Kidney (tissue), 14 donors: ENCODE measurements around the gene PPM1D. TPM values are rescaled to one million over a fixed set of nuclear protein-coding genes. Genes with fewer than 3 reads are reported as not detected.

Source experiments
- DNase-seq, 5 donors: peaks; one replicate each; pipeline ENCODE4 v3.0.0-alpha.2; 2013 to 2020
- FAIRE-seq: peaks from 2 replicates; lab custom pipeline; 2012; peaks lifted over from hg19 to GRCh38; lab: Jason Lieb, UNC
- H3K27ac ChIP-seq, 2 donors: one replicate each; pipeline ENCODE4 v1.7.0; 2013; ENCODE audit warnings: low read depth in 2 of 2, low read length in 2 of 2, inconsistent platforms in 1 of 2
- H3K27me3 ChIP-seq: one replicate; pipeline ENCODE4 v1.7.1; 2013; ENCODE audit warnings: low read length, inconsistent platforms; ENCODE audit not compliant: control insufficient read depth, insufficient read depth
- H3K36me3 ChIP-seq, 3 donors: one replicate each; pipeline versions ENCODE4 v1.7.0 to v1.7.1; 2013; ENCODE audit warnings: low read length in 3 of 3, control low read depth in 1 of 3, inconsistent platforms in 1 of 3; ENCODE audit not compliant: insufficient read depth in 3 of 3, control insufficient read depth in 2 of 3
- H3K4me1 ChIP-seq, 3 donors: one replicate each; pipeline versions ENCODE4 v1.7.0 to v1.7.1; 2013; ENCODE audit warnings: low read length in 3 of 3, inconsistent platforms in 1 of 3, low read depth in 1 of 3; ENCODE audit not compliant: control insufficient read depth in 2 of 3, insufficient read depth in 2 of 3
- H3K4me3 ChIP-seq, 3 donors: one replicate each; pipeline versions ENCODE4 v1.7.0 to v1.8.1; 2013; ENCODE audit warnings: low read length in 3 of 3, control low read depth in 1 of 3, inconsistent platforms in 1 of 3
- H3K9ac ChIP-seq, 3 donors: one replicate each; pipeline versions ENCODE4 v1.7.0 to v1.7.1; 2013; ENCODE audit warnings: low read length in 3 of 3, control low read depth in 1 of 3, inconsistent platforms in 1 of 3
- H3K9me3 ChIP-seq, 3 donors: one replicate each; pipeline versions ENCODE4 v1.7.0 to v1.7.1; 2013; ENCODE audit warnings: low read length in 3 of 3, control low read depth in 1 of 3, inconsistent platforms in 1 of 3; ENCODE audit not compliant: control insufficient read depth in 2 of 3, insufficient read depth in 1 of 3
- intact Hi-C: fragments of 100-400 bp; cut with DNase I; formaldehyde crosslinking; loops from one replicate; pipeline ENCODE4 v1.11.1; 2022
- polyA plus RNA-seq: library from polyadenylated mRNA; stranded (reverse); fragments of 350-450 nt; fragmentation: Illumina TruSeq; extraction: RNeasy Lipid Tissue Mini Kit (QIAGEN cat#74804); gene quantifications from one replicate; pipeline ENCODE4 v1.2.3, GENCODE V29; 2014; ENCODE audit warnings: low read depth, low replicate concordance; ENCODE audit not compliant: insufficient read depth
- total RNA-seq: library from RNA; stranded (reverse); fragmentation: NEBNext Ultra II Directional; extraction: Animal tissue kit (Norgen Biotek cat#: 25700); gene quantifications from one replicate; pipeline ENCODE4 v1.2.1, GENCODE V29; 2021
- TF ChIP-seq, protein P1 (sequence below): IDR thresholded peaks from 3 replicates; pipeline ENCODE4 v1.5.1; 2012; ENCODE audit warnings: mild to moderate bottlenecking, moderate library complexity, borderline replicate concordance; ENCODE audit not compliant: insufficient read depth; ENCODE audit errors: extremely low read depth
- donor health status: control.
- donor health status: control.
- donor health status: control.
- donor health status: control.
- donor health status: control.
- donor health status: DM: yes; HTN: yes; CAD: no.
- donor health status: Normal renal cell carcinoma (clear cell type).

The PPM1D gene
- total and polyA plus RNA-seq, 2 donors from 2014 or later, result 4.5 to 16.6 TPM

- TF ChIP-seq, protein P1, sequence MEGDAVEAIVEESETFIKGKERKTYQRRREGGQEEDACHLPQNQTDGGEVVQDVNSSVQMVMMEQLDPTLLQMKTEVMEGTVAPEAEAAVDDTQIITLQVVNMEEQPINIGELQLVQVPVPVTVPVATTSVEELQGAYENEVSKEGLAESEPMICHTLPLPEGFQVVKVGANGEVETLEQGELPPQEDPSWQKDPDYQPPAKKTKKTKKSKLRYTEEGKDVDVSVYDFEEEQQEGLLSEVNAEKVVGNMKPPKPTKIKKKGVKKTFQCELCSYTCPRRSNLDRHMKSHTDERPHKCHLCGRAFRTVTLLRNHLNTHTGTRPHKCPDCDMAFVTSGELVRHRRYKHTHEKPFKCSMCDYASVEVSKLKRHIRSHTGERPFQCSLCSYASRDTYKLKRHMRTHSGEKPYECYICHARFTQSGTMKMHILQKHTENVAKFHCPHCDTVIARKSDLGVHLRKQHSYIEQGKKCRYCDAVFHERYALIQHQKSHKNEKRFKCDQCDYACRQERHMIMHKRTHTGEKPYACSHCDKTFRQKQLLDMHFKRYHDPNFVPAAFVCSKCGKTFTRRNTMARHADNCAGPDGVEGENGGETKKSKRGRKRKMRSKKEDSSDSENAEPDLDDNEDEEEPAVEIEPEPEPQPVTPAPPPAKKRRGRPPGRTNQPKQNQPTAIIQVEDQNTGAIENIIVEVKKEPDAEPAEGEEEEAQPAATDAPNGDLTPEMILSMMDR, result no peak
- Histone ChIP-seq H3K36me3 (no peaks in the 10 kb centered on the region), H3K9me3 (no peaks in the 10 kb centered on the region), H3K9ac (no peak overlapping the region), H3K27me3 (no peaks in the 10 kb centered on the region), H3K4me1 (no peaks in the 10 kb centered on the region), H3K4me3 (no peak overlapping the region), H3K27ac (no peak overlapping the region)
- DNase-seq (no peak), FAIRE-seq (no peak)
- intact Hi-C loops, result no loop called here
Observed at GRCh38 chr17:60597297-60597696, 2.7 kb upstream of the PPM1D start.

- Histone ChIP-seq H3K9me3 (no peaks in the 10 kb centered on the region), H3K27me3 (no peaks in the 10 kb centered on the region), H3K4me3 (no peak overlapping the region), H3K9ac (no peak overlapping the region), H3K4me1 (no peaks in the 10 kb centered on the region), H3K27ac (no peak overlapping the region), H3K36me3 (no peaks in the 10 kb centered on the region)
- FAIRE-seq (no peak), DNase-seq (no peak)
- intact Hi-C loops, result no loop called here
- TF ChIP-seq, protein P1, result no peak
Observed at GRCh38 chr17:60598001-60598736, 1.8 kb upstream of the PPM1D start.

DNA sequence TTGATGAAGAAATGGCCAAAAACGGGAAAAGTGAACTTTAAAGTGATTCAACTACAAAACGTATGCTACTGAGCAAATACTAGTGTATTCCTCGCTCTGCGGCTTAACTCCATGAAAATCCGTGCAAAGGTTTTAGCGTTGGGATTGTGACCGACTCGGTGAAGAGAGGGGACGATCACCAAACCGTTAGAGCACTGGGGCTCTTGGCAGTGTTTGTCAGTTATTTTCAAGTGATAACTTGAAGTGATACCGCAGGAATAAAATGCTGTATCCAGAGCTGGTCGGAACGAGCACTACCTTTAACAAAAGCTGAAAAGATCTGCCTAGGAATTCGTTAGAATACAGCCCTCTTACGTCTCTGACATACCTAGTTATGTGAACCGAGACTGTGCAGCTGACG lies 773 bp upstream of the PPM1D start:
- H3K9ac ChIP-seq, result peak overlapping the region; percentile 57 to 90 (median 89)
- FAIRE-seq, result no peak
- no peak for DNase-seq
- H3K36me3 ChIP-seq, result no peaks in the 10 kb centered on the region
- H3K4me3 ChIP-seq, result peak overlapping the region; percentile 67 to 93 (median 85)
- H3K27ac ChIP-seq, result peak overlapping the region; percentile 98 to 99
- no peaks in the 10 kb centered on the region for H3K27me3 ChIP-seq
- peaks cover 0 to 3% (median 0%) of the 10 kb centered on the region in 3 donors for H3K4me1 ChIP-seq
- TF ChIP-seq, protein P1, result no peak
- H3K9me3 ChIP-seq, result no peaks in the 10 kb centered on the region
- intact Hi-C loops, result no loop called here
